HepG2 (cell line): Measurements from ENCODE around the gene PARP14. TPM values are rescaled to one million over a fixed set of nuclear protein-coding genes. Genes with fewer than 3 reads are reported as not detected.
"Not testable (repeated sequence)": the region's sequence is repeated elsewhere in the genome, so short reads cannot be mapped to it uniquely, and the experiment has no call there.

Experiments
- ATAC-seq: fragments of 200-7000 bp; cut with Tn5 transposase; 3 replicates; pipeline ENCODE4 v1.9.1; 2020; ENCODE audit warnings: mild to moderate bottlenecking, moderate library complexity
- BruUV-seq: library from RNA; stranded (reverse); fragments of 400-500 nt; replicated peaks from 2 replicates; lab custom pipeline; 2021; lab: Mats Ljungman, UMichigan
- CTCF ChIA-PET: fragments of 300-600 bp; formaldehyde crosslinking; extraction: SDS; loops from one replicate; lab custom pipeline; 2021; ENCODE audit warnings: low total read pairs, inconsistent platforms, low intra/inter-chr PET ratio; lab: Yijun Ruan, JAX
- POLR2A ChIA-PET: fragments of 350-600 bp; sonication (Branson Sonifier 250); formaldehyde crosslinking; loops from one replicate; lab custom pipeline; 2020; ENCODE audit warnings: antibody characterized with exemption, inconsistent platforms; lab: Yijun Ruan, JAX
- DNase-seq: peaks from one replicate; pipeline ENCODE4 v3.0.0-alpha.2; 2015; ENCODE audit warnings: low spot score
- FAIRE-seq: peaks from 3 replicates; lab custom pipeline; 2011; peaks lifted over from hg19 to GRCh38; lab: Jason Lieb, UNC
- H2AFZ ChIP-seq: one replicate; pipeline ENCODE4 v1.6.1; 2011; ENCODE audit warnings: low read length, inconsistent platforms
- H3K27ac ChIP-seq: fragments of 300-600 bp; 3 replicates; pipeline ENCODE4 v1.8.0; 2011; ENCODE audit warnings: mixed run types, mild to moderate bottlenecking, mixed read lengths, low read length, inconsistent platforms; ENCODE audit not compliant: insufficient read depth; ENCODE audit errors: extremely low read length
- H3K27me3 ChIP-seq, 2 experiments: fragments of 200-600 bp in 1 of 2; 2 replicates in 1 of 2; 3 replicates in 1 of 2; pipeline versions ENCODE4 v1.6.0 to v1.8.0; 2011; ENCODE audit warnings: low read length in 2 of 2, mild to moderate bottlenecking in 2 of 2, moderate library complexity in 2 of 2, inconsistent platforms in 1 of 2; ENCODE audit not compliant: insufficient read depth in 2 of 2, control insufficient read depth in 1 of 2
- H3K36me3 ChIP-seq, 2 experiments: fragments of 200-600 bp in 1 of 2; replicated peaks in 1 of 2; 2 replicates in 1 of 2; 3 replicates in 1 of 2; pipeline versions ENCODE4 v1.5.1 to v1.8.0; 2011; ENCODE audit warnings: low read length in 2 of 2, inconsistent platforms in 1 of 2; ENCODE audit not compliant: insufficient read depth in 2 of 2, control insufficient read depth in 1 of 2
- H3K4me1 ChIP-seq: 2 replicates; pipeline ENCODE4 v1.5.1; 2012; ENCODE audit warnings: low read length, inconsistent platforms; ENCODE audit not compliant: insufficient read depth
- H3K4me2 ChIP-seq: 2 replicates; pipeline ENCODE4 v1.6.0; 2011; ENCODE audit warnings: low read depth, low read length, inconsistent platforms
- H3K4me3 ChIP-seq, 3 experiments: fragments of 200-600 bp in 1 of 3; sonication (generic), shearing (Covaris generic) in 1 of 3; replicated peaks in 1 of 3; 2 replicates each; pipeline ENCODE4 v1.5.1; 2011 to 2016; ENCODE audit warnings: low read length in 3 of 3, inconsistent platforms in 2 of 3, low read depth in 2 of 3, mild to moderate bottlenecking in 2 of 3, control low read depth in 1 of 3, mixed read lengths in 1 of 3; ENCODE audit not compliant: insufficient read depth in 1 of 3
- H3K79me2 ChIP-seq: one replicate; pipeline ENCODE4 v1.6.1; 2011; ENCODE audit warnings: low read length, inconsistent platforms; ENCODE audit not compliant: insufficient read depth
- H3K9ac ChIP-seq: 2 replicates; pipeline ENCODE4 v1.6.0; 2011; ENCODE audit warnings: mild to moderate bottlenecking, low read depth, low read length, inconsistent platforms; ENCODE audit not compliant: insufficient read depth
- H3K9me3 ChIP-seq: 2 replicates; pipeline ENCODE4 v1.5.1; 2012; ENCODE audit warnings: mild to moderate bottlenecking, low read length
- H4K20me1 ChIP-seq: 2 replicates; pipeline ENCODE4 v1.6.0; 2011; ENCODE audit warnings: inconsistent platforms, mild to moderate bottlenecking, low read length, moderate library complexity; ENCODE audit not compliant: insufficient read depth
- ASH2L ChIP-seq: fragments of 300-600, 200-600 bp; sonication (generic); IDR thresholded peaks from 2 replicates; pipeline ENCODE4 v1.7.0; 2017; ENCODE audit warnings: low read depth, mild to moderate bottlenecking, moderate library complexity, mixed read lengths, low read length; ENCODE audit not compliant: insufficient read length
- NCOA1 ChIP-seq: sonication (generic); formaldehyde crosslinking; IDR thresholded peaks from 2 replicates; pipeline ENCODE4 v1.9.0; 2021; ENCODE audit warnings: missing genetic modification reagents
- ZMAT3 ChIP-seq: sonication (generic); formaldehyde crosslinking; conservative IDR thresholded peaks from 2 replicates; pipeline ENCODE4 v1.7.0; 2021; ENCODE audit warnings: missing genetic modification reagents
- ZNF605 ChIP-seq: sonication (generic); formaldehyde crosslinking; IDR thresholded peaks from 2 replicates; pipeline ENCODE4 v1.8.0; 2022; ENCODE audit warnings: mild to moderate bottlenecking, missing genetic modification reagents
- WGBS: methylation state at CpG from one replicate; pipeline ENCODE4 v1.1.6; 2017; ENCODE audit warnings: low lambda C conversion rate; 5-methylcytosine and 5-hydroxymethylcytosine counted together
- in situ Hi-C: cut with HindIII; loops from 2 replicates; pipeline ENCODE4 v1.10.0; 2017; ENCODE audit warnings: low pct_unique_long_range_greater_than_20kb; ENCODE audit not compliant: extremely low pct_ligation_motif_present
- intact Hi-C: fragments of 100-400 bp; cut with micrococcal nuclease; formaldehyde crosslinking; loops from one replicate; pipeline ENCODE4 v1.10.0; 2022; ENCODE audit not compliant: unreplicated experiment
- polyA plus RNA-seq, 8 experiments: library from polyadenylated mRNA; depleted of rRNA in 3 of 8; stranded (reverse) in 7 of 8; unstranded in 1 of 8; fragments of >200 nt; fragmentation: Illumina TruSeq in 4 of 8; extraction: Trizol in 4 of 8; gene quantifications; 2 replicates each; pipeline versions ENCODE4 v1.2.1 to v1.2.3, GENCODE V29; 2011 to 2016; ENCODE audit warnings: low read depth in 4 of 8, missing spikeins in 1 of 8, mixed read lengths in 1 of 8; ENCODE audit not compliant: insufficient read depth in 1 of 8
- total RNA-seq, 5 experiments: library from RNA; depleted of rRNA; stranded (reverse); fragments of >200 nt; fragmentation: Illumina TruSeq; extraction: Trizol; gene quantifications; 2 replicates each; pipeline ENCODE4 v1.2.3, GENCODE V29; 2016; ENCODE audit warnings: low read depth in 1 of 5

PARP14 gene
- total and polyA plus RNA-seq, 2 of the 13 experiments (the other 11 are each of a cell fraction or from before 2014, with no cell fraction given) = 9.0 to 19.1 TPM

DNA sequence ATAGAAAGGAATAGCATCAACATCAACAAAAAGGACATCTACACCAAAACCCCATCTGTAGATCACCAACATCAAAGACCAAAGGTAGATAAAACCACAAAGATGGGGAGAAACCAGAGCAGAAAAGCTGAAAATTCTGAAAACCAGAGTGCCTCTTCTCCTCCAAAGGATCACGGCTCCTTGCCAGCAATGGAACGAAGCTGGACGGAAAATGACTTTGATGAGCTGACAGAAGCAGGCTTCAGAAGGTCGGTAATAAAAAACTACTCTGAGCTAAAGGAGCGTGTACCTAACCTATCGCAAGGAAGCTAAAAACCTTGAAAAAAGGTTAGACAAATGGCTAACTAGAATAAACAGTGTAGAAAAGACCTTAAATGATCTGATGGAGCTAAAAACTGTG, 28.7 kb upstream of the PARP14 start:
- H3K79me2 ChIP-seq, in situ Hi-C loops, CTCF ChIA-PET, H3K27ac ChIP-seq, H2AFZ ChIP-seq, DNase-seq, H3K9ac ChIP-seq, ATAC-seq, H3K36me3 ChIP-seq, H3K9me3 ChIP-seq, FAIRE-seq, BruUV-seq: not testable (repeated sequence)
- POLR2A ChIA-PET = interaction anchor here (0.8 to 2.3 kb wide), 4 partner anchors 17 to 236 kb away, joined by 3 to 12 read pairs (median 5); partner anchors contain the start of genes DTX3L, KPNA1, PARP9 and WDR5B
- H3K4me3 ChIP-seq = peak overlapping the region in 1 of 3 experiments; percentile 7; a peak in 1 of 6 replicates
- peak; percentile 1 for TF ChIP-seq ASH2L
- 0 out of 2 replicates have a peak, but pooled peaks have one; percentile 4 for TF ChIP-seq NCOA1
- TF ChIP-seq ZMAT3 = peak; percentile 4; the same call in 1 of the 2 replicates
- 0 out of 2 replicates have a peak, but pooled peaks have one; percentile 12 for TF ChIP-seq ZNF605
- peaks cover 1 to 32% of the 10 kb centered on the region in 2 experiments; a peak in 4 of 5 replicates for H3K27me3 ChIP-seq
- intact Hi-C loops = loop anchor here (2.0 kb wide), 1 partner anchor 91 kb away; no protein-coding TSS in a partner anchor
- H3K4me2 ChIP-seq = peak overlapping the region; percentile 53
- 2% methylated on average over 6 of the region's 6 CpGs for WGBS
- peaks cover 24% of the 10 kb centered on the region for H3K4me1 ChIP-seq
- peaks cover 14% of the 10 kb centered on the region for H4K20me1 ChIP-seq

DNA sequence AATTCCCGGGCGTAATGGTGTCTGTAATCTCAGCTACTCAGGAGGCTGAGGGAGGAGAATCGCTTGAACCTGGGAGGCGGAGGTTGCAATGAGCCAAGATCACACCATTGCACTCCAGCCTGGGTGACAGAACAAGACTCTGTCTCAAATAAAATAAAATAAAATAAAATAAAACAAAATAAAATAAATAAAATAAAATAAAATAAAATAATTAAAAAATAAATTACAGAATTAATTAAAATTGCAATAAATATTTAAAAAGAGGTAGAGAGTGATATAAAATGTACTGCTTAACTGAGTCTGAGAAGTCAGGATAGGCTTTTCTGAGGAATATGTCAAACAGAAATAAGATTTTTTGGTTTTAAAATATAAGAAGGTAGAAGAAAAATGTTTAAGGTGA, 22.3 kb upstream of the PARP14 start:
- H4K20me1 ChIP-seq, ATAC-seq, CTCF ChIA-PET, H3K36me3 ChIP-seq, DNase-seq, intact Hi-C loops, H3K9ac ChIP-seq, BruUV-seq, H3K4me3 ChIP-seq, H3K4me1 ChIP-seq, H3K9me3 ChIP-seq, FAIRE-seq, in situ Hi-C loops, H2AFZ ChIP-seq, H3K27ac ChIP-seq, POLR2A ChIA-PET, H3K4me2 ChIP-seq, H3K79me2 ChIP-seq: not testable (repeated sequence)
- H3K27me3 ChIP-seq = peaks cover 0 to 21% of the 10 kb centered on the region in 2 experiments; a peak in 2 of 5 replicates
- 73% methylated on average over 4 of the region's 4 CpGs for WGBS
